Measurements from ENCODE around the gene PCDHGA6.
"Not testable (repeated sequence)": the region's sequence is repeated elsewhere in the genome, so short reads cannot be mapped to it uniquely, and the experiment has no call there.

PCDHGA6 gene

GRCh38 chr5:141369994-141370848 lies 3.5 kb upstream of the PCDHGA6 start, which contains the start of gene PCDHGB3:
Gene PCDHGB3, plus strand, starts transcription at chr5:141370242. Its CDS starts 153 bp downstream, at chr5:141370395.
- no peaks in the 10 kb centered on the region for H3K9me2 ChIP-seq (replicated peaks; ENCODE audit: insufficient read depth, low read length)
- H3K4me3 ChIP-seq (ENCODE audit: low read length), result peak within 1 kb of the TSS; percentile 68
- no peaks in the 10 kb centered on the region for H3K36me3 ChIP-seq (replicated peaks; ENCODE audit: insufficient read depth, low read length)
- H4K20me1 ChIP-seq (ENCODE audit: insufficient read depth, low read length), result no peaks in the 10 kb centered on the region
- peak within 1 kb of the TSS; percentile 30; the same call in 1 of the 2 replicates for H3K9ac ChIP-seq (ENCODE audit: low read length)
- H3K4me2 ChIP-seq (ENCODE audit: low read depth, low read length), result peak within 1 kb of the TSS; percentile 92
- no peaks in the 10 kb centered on the region; the same call in 1 of the 2 replicates for H3K27me3 ChIP-seq (replicated peaks; ENCODE audit: insufficient read depth, low read length)
- H3K79me2 ChIP-seq (ENCODE audit: low read length), result no peaks in the 10 kb centered on the region
- no peaks in the 10 kb centered on the region for H3F3A ChIP-seq (ENCODE audit: insufficient read depth, low read length)
- peak within 1 kb of the TSS; percentile 98 for H2AFZ ChIP-seq (ENCODE audit: low read length)
- H3K4me1 ChIP-seq (ENCODE audit: low read length), result no peaks in the 10 kb centered on the region
- DNase-seq, result peak; percentile 82
- H3K27ac ChIP-seq (ENCODE audit: low read length), result no peak within 1 kb of the TSS
- TF ChIP-seq EZH2 (optimal IDR thresholded peaks at IDR 0.05; ENCODE audit: low read depth, low read length), result no peak
- TF ChIP-seq CTCF (IDR thresholded peaks at IDR 0.05; ENCODE audit: low read length), result peak; percentile 73
- H3K9me3 ChIP-seq (replicated peaks; ENCODE audit: insufficient read depth, low read length), result no peaks in the 10 kb centered on the region

DNA sequence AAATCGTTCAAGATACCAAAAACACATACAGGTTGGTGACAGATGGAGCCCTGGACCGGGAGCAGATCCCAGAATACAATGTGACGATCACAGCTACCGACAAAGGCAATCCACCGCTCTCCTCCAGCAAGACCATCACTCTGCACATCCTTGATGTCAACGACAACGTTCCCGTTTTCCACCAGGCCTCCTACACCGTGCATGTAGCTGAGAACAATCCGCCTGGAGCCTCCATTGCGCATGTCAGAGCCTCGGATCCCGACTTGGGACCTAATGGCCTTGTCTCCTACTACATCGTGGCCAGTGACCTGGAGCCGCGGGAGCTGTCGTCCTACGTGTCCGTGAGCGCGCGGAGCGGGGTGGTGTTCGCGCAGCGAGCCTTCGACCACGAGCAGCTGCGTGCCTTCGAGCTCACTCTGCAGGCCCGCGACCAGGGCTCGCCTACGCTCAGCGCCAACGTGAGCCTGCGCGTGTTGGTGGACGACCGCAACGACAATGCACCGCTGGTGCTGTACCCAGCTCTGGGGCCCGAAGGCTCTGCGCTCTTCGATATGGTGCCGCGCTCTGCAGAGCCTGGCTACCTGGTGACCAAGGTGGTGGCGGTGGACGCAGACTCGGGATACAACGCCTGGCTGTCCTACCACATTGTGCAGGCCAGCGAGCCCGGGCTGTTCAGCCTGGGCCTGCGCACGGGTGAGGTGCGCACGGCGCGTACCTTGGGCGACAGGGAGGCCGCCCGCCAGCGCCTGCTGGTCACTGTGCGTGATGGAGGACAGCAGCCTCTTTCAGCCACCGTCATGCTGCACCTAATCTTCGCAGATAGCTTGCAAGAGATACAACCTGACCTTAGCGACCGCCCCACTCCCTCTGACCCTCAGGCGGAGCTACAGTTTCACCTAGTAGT lies 1.9 kb upstream of the PCDHGA6 start:
- no peak overlapping the region for H3K27ac ChIP-seq (ENCODE audit: low read length)
- H3K9ac ChIP-seq (ENCODE audit: low read length), result no peak overlapping the region
- no peaks in the 10 kb centered on the region for H3K9me2 ChIP-seq (replicated peaks; ENCODE audit: insufficient read depth, low read length)
- H3K9me3 ChIP-seq (replicated peaks; ENCODE audit: insufficient read depth, low read length), result no peaks in the 10 kb centered on the region
- no peaks in the 10 kb centered on the region for H3F3A ChIP-seq (ENCODE audit: insufficient read depth, low read length)
- no peak overlapping the region for H2AFZ ChIP-seq (ENCODE audit: low read length)
- H3K4me3 ChIP-seq (ENCODE audit: low read length), result no peak overlapping the region
- no peaks in the 10 kb centered on the region for H3K27me3 ChIP-seq (replicated peaks; ENCODE audit: insufficient read depth, low read length)
- H3K36me3 ChIP-seq (replicated peaks; ENCODE audit: insufficient read depth, low read length), result no peaks in the 10 kb centered on the region
- H4K20me1 ChIP-seq (ENCODE audit: insufficient read depth, low read length), result no peaks in the 10 kb centered on the region
- no peak overlapping the region for H3K4me2 ChIP-seq (ENCODE audit: low read depth, low read length)
- no peak for DNase-seq
- no peaks in the 10 kb centered on the region for H3K79me2 ChIP-seq (ENCODE audit: low read length)
- no peaks in the 10 kb centered on the region for H3K4me1 ChIP-seq (ENCODE audit: low read length)
- TF ChIP-seq CTCF (IDR thresholded peaks at IDR 0.05; ENCODE audit: low read length) (no peak), EZH2phosphoT487 (IDR thresholded peaks at IDR 0.05; ENCODE audit: low read length) (no peak), EZH2 (optimal IDR thresholded peaks at IDR 0.05; ENCODE audit: low read depth, low read length) (no peak)

DNA sequence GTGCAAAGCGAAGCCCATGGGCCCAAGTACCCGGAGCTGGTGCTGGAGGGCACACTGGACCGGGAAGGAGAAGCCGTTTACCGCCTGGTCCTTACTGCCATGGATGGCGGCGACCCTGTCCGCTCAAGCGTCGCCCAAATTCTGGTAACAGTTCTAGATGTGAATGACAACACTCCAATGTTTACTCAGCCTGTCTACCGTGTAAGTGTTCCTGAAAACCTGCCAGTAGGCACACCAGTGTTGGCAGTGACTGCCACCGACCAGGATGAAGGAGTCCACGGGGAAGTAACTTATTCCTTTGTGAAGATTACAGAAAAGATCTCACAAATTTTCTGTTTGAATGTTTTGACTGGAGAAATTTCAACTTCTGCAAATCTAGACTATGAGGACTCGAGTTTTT lies 936 bp downstream of the PCDHGA6 start:
- no peak overlapping the region for H2AFZ ChIP-seq (ENCODE audit: low read length)
- no peak for DNase-seq
- H4K20me1 ChIP-seq (ENCODE audit: insufficient read depth, low read length), result no peaks in the 10 kb centered on the region
- H3K9me2 ChIP-seq (replicated peaks; ENCODE audit: insufficient read depth, low read length), result no peaks in the 10 kb centered on the region
- no peaks in the 10 kb centered on the region for H3F3A ChIP-seq (ENCODE audit: insufficient read depth, low read length)
- H3K36me3 ChIP-seq (replicated peaks; ENCODE audit: insufficient read depth, low read length), result no peaks in the 10 kb centered on the region
- H3K79me2 ChIP-seq (ENCODE audit: low read length), result no peaks in the 10 kb centered on the region
- no peaks in the 10 kb centered on the region for H3K9me3 ChIP-seq (replicated peaks; ENCODE audit: insufficient read depth, low read length)
- H3K9ac ChIP-seq (ENCODE audit: low read length), result no peak overlapping the region
- no peak overlapping the region for H3K4me3 ChIP-seq (ENCODE audit: low read length)
- H3K4me1 ChIP-seq (ENCODE audit: low read length), result no peaks in the 10 kb centered on the region
- no peak overlapping the region for H3K27ac ChIP-seq (ENCODE audit: low read length)
- H3K27me3 ChIP-seq (replicated peaks; ENCODE audit: insufficient read depth, low read length), result 0 out of 2 replicates have a peak, but pooled peaks cover 3% of the 10 kb centered on the region
- no peak overlapping the region for H3K4me2 ChIP-seq (ENCODE audit: low read depth, low read length)
- TF ChIP-seq CTCF (IDR thresholded peaks at IDR 0.05; ENCODE audit: low read length) (no peak), EZH2phosphoT487 (IDR thresholded peaks at IDR 0.05; ENCODE audit: low read length) (no peak), EZH2 (optimal IDR thresholded peaks at IDR 0.05; ENCODE audit: low read depth, low read length) (no peak)

GRCh38 chr5:141375444-141376155 lies 1.9 kb downstream of the PCDHGA6 start:
- H3K4me1 ChIP-seq (ENCODE audit: low read length); H3K27me3 ChIP-seq (replicated peaks; ENCODE audit: insufficient read depth, low read length); H4K20me1 ChIP-seq (ENCODE audit: insufficient read depth, low read length); DNase-seq; H2AFZ ChIP-seq (ENCODE audit: low read length); H3K4me2 ChIP-seq (ENCODE audit: low read depth, low read length); H3K36me3 ChIP-seq (replicated peaks; ENCODE audit: insufficient read depth, low read length); H3K27ac ChIP-seq (ENCODE audit: low read length); H3K9me2 ChIP-seq (replicated peaks; ENCODE audit: insufficient read depth, low read length); H3K4me3 ChIP-seq (ENCODE audit: low read length); H3K79me2 ChIP-seq (ENCODE audit: low read length); H3K9me3 ChIP-seq (replicated peaks; ENCODE audit: insufficient read depth, low read length); H3K9ac ChIP-seq (ENCODE audit: low read length); H3F3A ChIP-seq (ENCODE audit: insufficient read depth, low read length): not testable (repeated sequence)
